NCI-H2196 treated with DMSO at 0.1 percent for 48 hours (cell line): ENCODE results near the gene HSBP1L1.

Experiments used
- DNase-seq: peaks from one replicate; lab custom pipeline; 2025; ENCODE audit not compliant: unreplicated experiment; lab: John Stamatoyannopoulos, UW

Gene HSBP1L1

DNA sequence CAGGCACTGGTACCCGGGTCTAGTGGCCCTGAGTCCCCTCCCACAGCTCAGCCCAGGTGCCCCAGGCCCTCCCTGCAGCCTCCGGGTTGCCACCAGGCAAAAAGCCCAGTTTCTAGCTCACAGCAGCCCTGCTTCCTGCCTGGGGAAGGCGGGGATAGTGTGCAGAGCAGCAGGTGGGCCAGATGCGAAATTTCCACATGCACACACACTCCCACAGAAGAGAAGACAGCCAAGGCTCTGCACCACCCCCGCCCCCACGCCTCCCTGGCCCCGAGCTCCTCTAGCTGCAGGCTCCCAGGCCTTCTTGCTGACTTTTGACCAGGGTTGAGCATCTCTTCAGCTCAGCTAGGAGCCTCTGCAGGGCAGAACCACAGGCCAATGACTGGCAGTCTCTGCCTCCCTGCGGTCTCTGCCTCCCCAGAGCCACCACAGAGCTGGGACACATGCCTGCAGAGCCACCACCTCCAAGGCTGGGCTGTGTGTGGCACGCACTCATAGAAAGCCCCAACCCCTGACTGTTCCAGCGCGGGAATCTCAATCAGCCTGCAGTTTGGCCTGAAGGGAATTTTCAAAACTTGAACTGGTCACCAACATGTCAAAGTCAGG lies 20.2 kb upstream of the HSBP1L1 start:
- peak; percentile 36 for DNase-seq

- no peak for DNase-seq
Measured at GRCh38 chr18:79944746-79945117, 19.7 kb upstream of the HSBP1L1 start.

- no peak for DNase-seq
Measured at GRCh38 chr18:79945118-79946042, 19.1 kb upstream of the HSBP1L1 start.

- DNase-seq: no peak
Measured at GRCh38 chr18:79947054-79947755, 17.2 kb upstream of the HSBP1L1 start.

GRCh38 chr18:79947881-79948610 lies 16.4 kb upstream of the HSBP1L1 start:
- no peak for DNase-seq

GRCh38 chr18:79948719-79949411 lies 15.6 kb upstream of the HSBP1L1 start:
- no peak for DNase-seq

- no peak for DNase-seq
Measured at GRCh38 chr18:79949697-79950487, 14.6 kb upstream of the HSBP1L1 start.

GRCh38 chr18:79950515-79951341 lies 13.7 kb upstream of the HSBP1L1 start:
- DNase-seq: no peak

DNA sequence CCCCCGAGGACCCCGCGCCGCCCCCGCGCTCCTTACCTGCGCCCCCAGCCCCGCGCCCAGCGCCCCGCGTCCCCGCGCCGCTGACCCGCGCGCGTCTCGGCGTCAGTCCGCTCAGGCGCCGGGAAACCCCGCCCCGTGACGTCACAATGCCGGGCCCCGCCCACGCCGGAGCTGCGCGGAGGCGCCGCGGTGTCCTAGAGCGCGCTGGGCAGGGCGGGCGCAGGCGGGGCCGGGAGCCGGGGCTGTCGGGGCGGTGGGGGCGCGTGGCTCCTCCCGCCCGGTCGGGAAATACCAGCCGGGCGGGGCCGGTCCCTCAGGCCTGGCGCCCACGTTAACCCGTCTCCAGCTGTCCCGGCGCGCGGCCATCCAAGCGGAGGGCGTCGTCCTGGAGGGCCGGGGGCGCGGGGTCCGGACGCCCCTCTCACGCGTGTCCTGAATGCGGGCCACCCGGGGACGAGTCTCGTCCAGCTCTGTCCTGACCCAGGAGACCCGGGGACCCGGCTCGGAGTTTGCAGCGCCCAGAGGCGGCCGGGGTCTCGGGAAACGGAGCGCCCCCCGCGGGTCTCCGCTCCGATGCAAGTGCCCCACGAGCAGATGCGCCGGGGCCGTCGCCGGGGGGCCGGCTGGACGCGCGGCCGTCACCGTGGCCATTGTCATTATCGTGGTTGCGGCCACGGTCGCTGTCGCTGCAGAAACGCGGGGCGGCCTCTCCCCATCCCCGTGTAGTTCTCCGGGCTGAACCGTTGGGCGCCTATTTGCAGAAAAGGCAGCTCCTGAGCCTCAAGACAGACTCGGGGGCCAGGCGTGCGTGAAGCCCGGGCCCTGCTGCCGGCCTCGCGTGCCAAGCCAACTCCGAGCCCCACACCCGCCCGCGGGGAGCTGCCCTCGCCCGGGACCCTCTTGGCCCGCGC lies 12.6 kb upstream of the HSBP1L1 start, which contains the start of gene SLC66A2:
SLC66A2 (minus strand) TSS at position 109 of the 911 bp plus-strand sequence. CDS start 727 bp downstream, outside the sequence.
- peak; percentile 52 for DNase-seq

GRCh38 chr18:79952456-79952995 lies 11.9 kb upstream of the HSBP1L1 start:
- no peak for DNase-seq

DNA sequence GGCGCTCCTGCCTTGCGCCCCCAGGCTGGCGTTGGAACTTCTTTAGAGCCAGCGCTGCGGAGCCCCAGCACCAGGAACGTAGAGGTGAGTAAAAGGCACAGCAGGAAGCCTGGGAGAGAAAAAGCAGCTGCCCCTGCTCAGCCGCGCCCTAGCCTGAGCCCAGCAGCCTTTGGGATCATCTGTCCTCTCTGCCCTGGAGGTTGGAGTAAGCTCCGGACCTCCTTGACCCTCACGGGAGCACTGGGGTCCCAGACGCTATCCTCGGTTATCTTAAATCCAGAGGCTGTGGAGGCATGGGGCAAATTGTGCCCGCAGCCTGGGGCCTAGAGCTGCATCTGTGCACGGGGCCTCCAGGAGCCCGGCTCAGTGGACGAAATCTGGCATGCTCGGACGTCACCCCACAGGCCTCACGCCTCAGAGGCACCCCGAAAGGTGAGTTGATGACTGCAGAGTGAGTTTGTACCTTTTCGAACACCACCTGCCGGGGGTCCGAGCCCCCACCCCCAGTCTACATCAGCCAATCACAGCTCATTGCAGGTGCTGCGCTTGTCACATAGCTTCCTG lies 11.4 kb upstream of the HSBP1L1 start:
- DNase-seq: no peak

GRCh38 chr18:79953971-79954651 lies 10.3 kb upstream of the HSBP1L1 start:
- no peak for DNase-seq

DNA sequence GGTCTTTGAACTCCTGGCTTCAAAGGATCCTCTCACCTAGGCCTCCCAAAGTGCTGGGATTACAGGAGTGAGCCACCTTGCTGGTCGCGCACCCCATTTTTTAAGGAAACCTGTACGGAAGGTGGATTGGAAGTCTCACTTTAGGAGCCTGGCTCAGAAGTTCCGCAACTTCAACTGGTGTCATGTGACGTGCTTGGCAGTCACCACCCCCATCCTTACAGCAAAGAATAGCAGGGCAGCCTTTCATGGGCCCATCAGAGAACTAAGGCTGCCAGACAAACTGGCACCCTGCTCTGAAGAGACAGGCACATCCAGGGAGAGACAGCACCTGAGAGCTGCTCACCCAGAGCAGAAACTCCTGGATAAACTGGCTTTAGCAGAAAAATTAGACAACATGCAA lies 9.7 kb upstream of the HSBP1L1 start:
- DNase-seq: no peak

DNA sequence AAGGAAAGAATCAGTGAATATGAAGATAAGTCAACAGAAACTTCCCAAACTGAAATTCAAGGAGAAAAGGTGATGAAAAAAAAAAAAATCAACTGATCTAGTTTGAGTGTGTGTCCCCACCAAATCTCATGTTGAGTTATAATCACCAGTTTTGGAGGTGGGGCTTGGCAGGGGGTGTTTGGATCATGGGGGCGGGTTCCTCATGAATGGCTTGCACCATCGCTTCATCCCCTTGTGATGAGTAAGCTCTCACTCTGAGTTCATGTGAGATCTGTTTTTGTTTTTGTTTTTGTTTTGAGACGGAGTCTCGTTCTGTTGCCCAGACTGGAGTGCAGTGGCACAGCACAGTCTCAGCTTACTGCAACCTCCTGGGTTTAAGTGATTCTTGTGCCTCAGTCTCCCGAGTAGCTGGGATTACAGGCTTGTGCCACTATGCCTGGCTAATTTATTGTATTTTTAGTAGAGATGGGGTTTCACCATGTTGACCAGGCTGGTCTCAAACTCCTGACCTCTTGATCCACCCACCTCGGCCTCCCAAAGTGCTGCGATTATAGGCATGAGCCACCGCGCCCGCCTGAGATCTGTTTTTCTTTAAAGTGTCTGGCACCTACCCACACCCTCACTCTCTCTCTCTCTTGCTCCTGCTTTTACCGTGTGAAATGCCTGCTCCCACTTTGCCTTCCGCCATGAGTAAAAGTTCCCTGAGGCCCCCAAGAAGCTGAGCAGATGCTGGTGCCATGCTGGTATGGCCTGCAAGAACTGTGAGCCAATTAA lies 9.0 kb upstream of the HSBP1L1 start:
- no peak for DNase-seq

DNA sequence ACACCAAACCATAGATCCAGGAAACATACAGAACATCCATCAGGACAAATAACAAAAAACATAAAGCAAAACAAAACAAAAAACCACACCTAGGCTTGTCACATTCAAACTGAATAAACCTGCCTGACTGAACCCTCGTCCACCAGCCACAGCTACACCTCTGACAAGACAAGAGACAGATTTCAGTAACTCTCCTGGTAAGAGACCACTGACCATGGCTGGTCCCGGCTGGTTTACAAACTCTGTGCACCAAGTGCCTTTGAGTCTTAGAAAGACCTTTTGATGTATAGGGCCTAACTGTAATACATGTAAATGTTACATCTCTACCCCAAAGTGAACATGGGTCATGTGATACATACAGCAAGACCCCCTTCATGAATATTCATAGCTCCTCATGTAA lies 8.2 kb upstream of the HSBP1L1 start:
- DNase-seq: no peak

- no peak for DNase-seq
Measured at GRCh38 chr18:79958981-79959380, 5.5 kb upstream of the HSBP1L1 start.
